ENCODE measurements around the gene UBE2E1.

Gene UBE2E1

DNA sequence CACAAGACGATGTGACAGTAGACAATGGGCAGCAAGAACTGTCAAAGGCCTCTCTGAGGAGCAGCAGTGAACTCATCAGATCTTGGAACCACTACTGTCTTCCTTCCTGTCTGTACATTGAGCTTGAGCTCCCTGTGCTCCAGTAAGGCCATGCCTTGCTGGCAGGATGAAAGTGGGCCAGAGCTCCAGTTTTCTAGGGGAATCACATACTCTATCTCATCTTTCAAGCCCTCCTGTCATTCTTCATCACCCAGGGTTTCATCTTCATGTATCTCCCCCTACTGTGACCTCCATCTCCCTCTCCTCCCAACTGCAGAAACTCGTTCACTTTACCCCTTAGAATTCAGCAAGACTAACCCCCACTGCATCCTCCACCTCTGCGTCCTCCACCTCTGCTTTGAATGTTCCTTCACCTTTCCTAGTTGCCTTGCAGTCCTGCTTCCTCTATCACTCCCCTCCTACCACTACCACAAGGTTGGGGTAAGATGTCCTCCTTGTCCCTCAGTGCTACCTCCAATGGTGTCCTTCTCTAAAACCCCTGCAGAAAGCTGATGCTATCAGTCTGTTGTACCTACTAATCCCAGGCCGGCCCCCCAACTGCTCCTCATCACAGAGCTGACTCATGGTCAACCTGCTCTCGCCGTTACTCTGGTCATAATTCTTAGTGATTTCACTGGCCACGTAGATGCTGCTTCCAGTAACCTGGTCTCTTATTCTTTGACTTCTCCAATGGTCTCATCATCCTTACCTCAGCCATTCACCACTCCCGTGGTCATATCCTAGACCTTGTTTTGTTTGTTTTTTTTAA is 88.7 kb downstream of the UBE2E1 start:
- intact Hi-C loops (cut with DNase I; ENCODE audit: low total_unique reads), result loop anchor here (10.0 kb wide), 1 partner anchor 340 kb away; no protein-coding TSS in a partner anchor
- no peaks in the 10 kb centered on the region for H3K9me3 ChIP-seq
- DNase-seq, result no peak
- peaks cover 15 to 35% (median 17%) of the 10 kb centered on the region in 3 donors for H3K36me3 ChIP-seq
- H3K4me1 ChIP-seq, result no peaks in the 10 kb centered on the region
- H3K27me3 ChIP-seq, result no peaks in the 10 kb centered on the region
- TF ChIP-seq, protein P1, sequence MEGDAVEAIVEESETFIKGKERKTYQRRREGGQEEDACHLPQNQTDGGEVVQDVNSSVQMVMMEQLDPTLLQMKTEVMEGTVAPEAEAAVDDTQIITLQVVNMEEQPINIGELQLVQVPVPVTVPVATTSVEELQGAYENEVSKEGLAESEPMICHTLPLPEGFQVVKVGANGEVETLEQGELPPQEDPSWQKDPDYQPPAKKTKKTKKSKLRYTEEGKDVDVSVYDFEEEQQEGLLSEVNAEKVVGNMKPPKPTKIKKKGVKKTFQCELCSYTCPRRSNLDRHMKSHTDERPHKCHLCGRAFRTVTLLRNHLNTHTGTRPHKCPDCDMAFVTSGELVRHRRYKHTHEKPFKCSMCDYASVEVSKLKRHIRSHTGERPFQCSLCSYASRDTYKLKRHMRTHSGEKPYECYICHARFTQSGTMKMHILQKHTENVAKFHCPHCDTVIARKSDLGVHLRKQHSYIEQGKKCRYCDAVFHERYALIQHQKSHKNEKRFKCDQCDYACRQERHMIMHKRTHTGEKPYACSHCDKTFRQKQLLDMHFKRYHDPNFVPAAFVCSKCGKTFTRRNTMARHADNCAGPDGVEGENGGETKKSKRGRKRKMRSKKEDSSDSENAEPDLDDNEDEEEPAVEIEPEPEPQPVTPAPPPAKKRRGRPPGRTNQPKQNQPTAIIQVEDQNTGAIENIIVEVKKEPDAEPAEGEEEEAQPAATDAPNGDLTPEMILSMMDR (IDR thresholded peaks at IDR 0.05), result no peak
- H3K27ac ChIP-seq, result no peak overlapping the region
- no peak overlapping the region for H3K4me3 ChIP-seq

DNA sequence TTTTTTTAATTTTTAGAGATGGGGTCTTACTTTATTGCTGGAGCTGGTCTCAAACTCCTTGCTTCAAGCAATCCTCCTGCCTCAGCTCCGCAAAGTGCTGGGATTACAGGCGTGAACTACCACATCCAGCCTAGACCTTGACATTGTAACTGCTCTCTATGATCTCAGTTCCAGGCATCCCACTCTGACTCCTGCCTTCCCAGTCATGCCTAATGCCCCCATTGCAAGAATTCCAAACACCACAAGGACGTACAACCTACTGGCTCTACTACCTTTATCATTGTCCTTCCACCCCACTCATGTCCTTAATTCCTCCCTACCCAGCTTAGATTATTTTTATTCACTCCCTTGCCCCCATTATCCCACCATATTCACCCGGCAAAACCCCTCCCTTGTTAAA is 89.4 kb downstream of the UBE2E1 start:
- H3K27ac ChIP-seq, result no peak overlapping the region
- H3K9me3 ChIP-seq, result no peaks in the 10 kb centered on the region
- no peak for DNase-seq
- TF ChIP-seq, protein P1 (IDR thresholded peaks at IDR 0.05), result no peak
- H3K4me3 ChIP-seq, result no peak overlapping the region
- no peaks in the 10 kb centered on the region for H3K4me1 ChIP-seq
- H3K27me3 ChIP-seq, result no peaks in the 10 kb centered on the region
- intact Hi-C loops (cut with DNase I; ENCODE audit: low total_unique reads), result loop anchor here (10.0 kb wide), 1 partner anchor 340 kb away; no protein-coding TSS in a partner anchor
- H3K36me3 ChIP-seq, result peaks cover 21 to 42% (median 24%) of the 10 kb centered on the region in 3 donors

DNA sequence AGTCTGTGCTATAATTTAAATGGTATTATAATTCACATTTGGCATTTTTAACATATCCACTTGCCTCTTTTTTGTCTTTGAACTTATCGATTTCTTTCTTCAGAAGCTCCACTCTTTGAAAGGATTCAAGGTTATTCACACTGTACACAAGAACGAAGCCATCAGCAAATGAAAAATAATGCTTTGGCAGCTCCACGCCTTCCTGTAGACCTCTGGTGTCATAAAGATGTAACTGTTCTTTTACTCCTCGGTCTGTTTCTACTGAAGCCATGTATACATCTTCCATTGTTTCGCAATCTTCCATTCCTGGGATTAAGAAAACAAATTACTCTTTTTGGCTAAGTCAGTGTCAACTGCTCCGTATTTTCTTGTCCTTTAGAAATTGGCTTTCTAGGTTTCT is 95.0 kb downstream of the UBE2E1 start:
- H3K9me3 ChIP-seq, result no peaks in the 10 kb centered on the region
- H3K4me1 ChIP-seq, result no peaks in the 10 kb centered on the region
- H3K4me3 ChIP-seq, result no peak overlapping the region
- TF ChIP-seq, protein P1 (IDR thresholded peaks at IDR 0.05), result no peak
- H3K36me3 ChIP-seq, result peaks cover 23 to 60% (median 42%) of the 10 kb centered on the region in 3 donors
- intact Hi-C loops (cut with DNase I; ENCODE audit: low total_unique reads), result no loop called here
- no peaks in the 10 kb centered on the region for H3K27me3 ChIP-seq
- no peak overlapping the region for H3K27ac ChIP-seq
- no peak for DNase-seq

DNA sequence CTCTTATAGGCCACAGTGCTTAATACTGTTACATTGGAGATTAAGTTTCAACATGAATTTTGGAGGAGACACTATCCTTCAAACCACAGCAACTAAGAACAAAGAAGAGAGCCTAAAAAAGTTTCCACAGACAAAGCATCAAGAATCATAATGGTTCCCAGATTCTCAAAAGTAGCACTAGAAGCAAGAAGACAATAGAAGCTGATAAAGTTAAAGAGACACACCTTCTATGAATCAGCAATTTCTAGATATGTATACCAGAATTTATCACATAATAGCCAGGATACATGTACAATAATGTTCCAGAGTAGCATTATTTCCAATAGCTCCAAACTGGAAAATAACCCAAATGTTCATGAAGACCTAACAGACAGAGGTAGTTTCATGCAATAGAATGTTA is 98.8 kb downstream of the UBE2E1 start:
- Histone ChIP-seq H3K36me3 (peaks cover 34 to 61% (median 45%) of the 10 kb centered on the region in 3 donors), H3K9me3 (no peaks in the 10 kb centered on the region), H3K4me3 (no peak overlapping the region), H3K4me1 (no peaks in the 10 kb centered on the region), H3K27ac (no peak overlapping the region), H3K27me3 (no peaks in the 10 kb centered on the region)
- DNase-seq, result no peak
- TF ChIP-seq, protein P1 (IDR thresholded peaks at IDR 0.05), result no peak
- intact Hi-C loops (cut with DNase I; ENCODE audit: low total_unique reads), result no loop called here

DNA sequence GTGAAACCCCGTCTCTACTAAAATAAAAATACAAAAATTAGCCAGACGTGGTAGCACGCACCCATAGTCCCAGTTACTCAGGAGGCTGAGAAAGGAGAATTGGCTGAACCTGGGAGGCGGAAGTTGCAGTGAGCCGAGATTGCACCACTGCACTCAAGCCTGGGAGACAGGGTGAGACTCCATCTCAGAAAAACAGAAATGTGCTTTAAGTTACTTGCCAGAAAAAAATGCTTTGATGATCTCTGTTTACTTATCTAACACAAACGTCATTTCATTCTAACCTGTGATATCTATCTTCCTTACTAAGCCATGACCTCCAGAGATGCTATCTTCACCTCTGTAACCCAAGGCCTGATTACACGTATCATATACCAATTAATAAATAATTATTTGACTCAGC is 103.6 kb downstream of the UBE2E1 start:
- H3K27me3 ChIP-seq, result no peaks in the 10 kb centered on the region
- H3K36me3 ChIP-seq, result peaks cover 31 to 42% (median 35%) of the 10 kb centered on the region in 3 donors
- H3K4me1 ChIP-seq, result peaks cover 0 to 5% (median 0%) of the 10 kb centered on the region in 4 donors
- intact Hi-C loops (cut with DNase I; ENCODE audit: low total_unique reads), result no loop called here
- no peak overlapping the region for H3K27ac ChIP-seq
- H3K4me3 ChIP-seq, result no peak overlapping the region
- TF ChIP-seq, protein P1 (IDR thresholded peaks at IDR 0.05), result no peak
- no peak for DNase-seq
- no peaks in the 10 kb centered on the region for H3K9me3 ChIP-seq
